HuH-7 (cell line): ENCODE measurements around the gene PTPN20.
"Not testable (repeated sequence)": the region's sequence is repeated elsewhere in the genome, so short reads cannot be mapped to it uniquely, and the experiment has no call there.

ENCODE experiments used
- DNase-seq: peaks from one replicate; pipeline ENCODE4 v3.0.0; 2011; ENCODE audit warnings: low spot score

PTPN20 gene

GRCh38 chr10:46911144-46911876 lies at the start of gene PTPN20:
Gene PTPN20 (plus strand): TSS chr10:46911428. CDS start chr10:46932500, 21,072 bp downstream.
- DNase-seq = not testable (repeated sequence)

GRCh38 chr10:46869716-46870115 lies 41.5 kb upstream of the PTPN20 start:
- DNase-seq = not testable (repeated sequence)

- DNase-seq = not testable (repeated sequence)
Measured at GRCh38 chr10:46871583-46871982, 39.6 kb upstream of the PTPN20 start.

- DNase-seq = not testable (repeated sequence)
Measured at GRCh38 chr10:46875304-46875703, 35.9 kb upstream of the PTPN20 start.

GRCh38 chr10:46876773-46877172 lies 34.5 kb upstream of the PTPN20 start:
- DNase-seq = not testable (repeated sequence)

- DNase-seq = not testable (repeated sequence)
Measured at GRCh38 chr10:46878761-46879160, 32.5 kb upstream of the PTPN20 start.

- DNase-seq = not testable (repeated sequence)
Measured at GRCh38 chr10:46890813-46891611, 20.2 kb upstream of the PTPN20 start.

GRCh38 chr10:46896762-46897692 lies 14.2 kb upstream of the PTPN20 start:
- DNase-seq = not testable (repeated sequence)

GRCh38 chr10:46901247-46901646 lies 10.0 kb upstream of the PTPN20 start:
- not testable (repeated sequence) for DNase-seq

GRCh38 chr10:46903874-46904273 lies 7.4 kb upstream of the PTPN20 start:
- DNase-seq = not testable (repeated sequence)

- DNase-seq = not testable (repeated sequence)
Measured at GRCh38 chr10:46906359-46906758, 4.9 kb upstream of the PTPN20 start.

GRCh38 chr10:46907185-46908117 lies 3.8 kb upstream of the PTPN20 start:
- DNase-seq = not testable (repeated sequence)

GRCh38 chr10:46922498-46922897 lies 11.3 kb downstream of the PTPN20 start:
- DNase-seq = not testable (repeated sequence)

- DNase-seq = not testable (repeated sequence)
Measured at GRCh38 chr10:46925156-46925555, 13.9 kb downstream of the PTPN20 start.

- DNase-seq = not testable (repeated sequence)
Measured at GRCh38 chr10:46925853-46926252, 14.6 kb downstream of the PTPN20 start.

GRCh38 chr10:46928810-46929209 lies 17.6 kb downstream of the PTPN20 start:
- not testable (repeated sequence) for DNase-seq

GRCh38 chr10:46932383-46932782 lies 21.2 kb downstream of the PTPN20 start:
- DNase-seq = not testable (repeated sequence)

- DNase-seq = not testable (repeated sequence)
Measured at GRCh38 chr10:46941091-46941490, 29.9 kb downstream of the PTPN20 start.

GRCh38 chr10:46948687-46949518 lies 37.7 kb downstream of the PTPN20 start:
- DNase-seq = not testable (repeated sequence)

- DNase-seq = not testable (repeated sequence)
Measured at GRCh38 chr10:46952540-46952939, 41.3 kb downstream of the PTPN20 start.
